SK-N-SH (cell line): Measurements from ENCODE around the gene MIPEP.

Experiments used
- EP300 ChIP-seq, 2 experiments: IDR thresholded peaks; 2 replicates each; pipeline versions ENCODE4 v1.4.0 to v1.6.1; 2012; ENCODE audit warnings: borderline replicate concordance in 1 of 2, low read depth in 1 of 2, low read length in 1 of 2
- POLR2AphosphoS5 ChIP-seq: IDR thresholded peaks from 2 replicates; pipeline ENCODE4 v1.6.1; 2012; ENCODE audit warnings: low read depth, low read length
- RAD21 ChIP-seq: IDR thresholded peaks from 2 replicates; pipeline ENCODE4 v1.6.1; 2012; ENCODE audit warnings: mild to moderate bottlenecking, low read length
- TF ChIP-seq, protein P1 (sequence below): fragments of 200-600 bp; sonication (generic); IDR thresholded peaks from 2 replicates; pipeline ENCODE4 v1.6.1; 2017; ENCODE audit warnings: antibody characterized with exemption, mild to moderate bottlenecking, moderate library complexity

GRCh38 chr13:23848019-23848418 lies 41.2 kb downstream of the MIPEP start:
- TF ChIP-seq, protein P1, sequence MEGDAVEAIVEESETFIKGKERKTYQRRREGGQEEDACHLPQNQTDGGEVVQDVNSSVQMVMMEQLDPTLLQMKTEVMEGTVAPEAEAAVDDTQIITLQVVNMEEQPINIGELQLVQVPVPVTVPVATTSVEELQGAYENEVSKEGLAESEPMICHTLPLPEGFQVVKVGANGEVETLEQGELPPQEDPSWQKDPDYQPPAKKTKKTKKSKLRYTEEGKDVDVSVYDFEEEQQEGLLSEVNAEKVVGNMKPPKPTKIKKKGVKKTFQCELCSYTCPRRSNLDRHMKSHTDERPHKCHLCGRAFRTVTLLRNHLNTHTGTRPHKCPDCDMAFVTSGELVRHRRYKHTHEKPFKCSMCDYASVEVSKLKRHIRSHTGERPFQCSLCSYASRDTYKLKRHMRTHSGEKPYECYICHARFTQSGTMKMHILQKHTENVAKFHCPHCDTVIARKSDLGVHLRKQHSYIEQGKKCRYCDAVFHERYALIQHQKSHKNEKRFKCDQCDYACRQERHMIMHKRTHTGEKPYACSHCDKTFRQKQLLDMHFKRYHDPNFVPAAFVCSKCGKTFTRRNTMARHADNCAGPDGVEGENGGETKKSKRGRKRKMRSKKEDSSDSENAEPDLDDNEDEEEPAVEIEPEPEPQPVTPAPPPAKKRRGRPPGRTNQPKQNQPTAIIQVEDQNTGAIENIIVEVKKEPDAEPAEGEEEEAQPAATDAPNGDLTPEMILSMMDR = no peak
- TF ChIP-seq EP300 (IDR thresholded peaks at IDR 0.05; ENCODE audit: borderline replicate concordance in 1 of 2, low read depth in 1 of 2, low read length in 1 of 2) (peak in 1 of 2 experiments; percentile 51; a peak in 1 of 4 replicates), RAD21 (no peak; the same call in 1 of the 2 replicates), POLR2AphosphoS5 (no peak)
